HG02678 (cell line): ENCODE results near the gene EIF2B4.
A peak's percentile ranks its signal among the peaks of the same experiment; 100 is the strongest.
"Not testable (repeated sequence)": the region's sequence is repeated elsewhere in the genome, so short reads cannot be mapped to it uniquely, and the experiment has no call there.

Source experiments
- ATAC-seq: cut with Tn5 transposase; IDR thresholded peaks from one replicate; pipeline ENCODE4 v1.9.1; 2021; ENCODE audit warnings: mild to moderate bottlenecking, moderate library complexity; ENCODE audit not compliant: unreplicated experiment

Gene EIF2B4

DNA sequence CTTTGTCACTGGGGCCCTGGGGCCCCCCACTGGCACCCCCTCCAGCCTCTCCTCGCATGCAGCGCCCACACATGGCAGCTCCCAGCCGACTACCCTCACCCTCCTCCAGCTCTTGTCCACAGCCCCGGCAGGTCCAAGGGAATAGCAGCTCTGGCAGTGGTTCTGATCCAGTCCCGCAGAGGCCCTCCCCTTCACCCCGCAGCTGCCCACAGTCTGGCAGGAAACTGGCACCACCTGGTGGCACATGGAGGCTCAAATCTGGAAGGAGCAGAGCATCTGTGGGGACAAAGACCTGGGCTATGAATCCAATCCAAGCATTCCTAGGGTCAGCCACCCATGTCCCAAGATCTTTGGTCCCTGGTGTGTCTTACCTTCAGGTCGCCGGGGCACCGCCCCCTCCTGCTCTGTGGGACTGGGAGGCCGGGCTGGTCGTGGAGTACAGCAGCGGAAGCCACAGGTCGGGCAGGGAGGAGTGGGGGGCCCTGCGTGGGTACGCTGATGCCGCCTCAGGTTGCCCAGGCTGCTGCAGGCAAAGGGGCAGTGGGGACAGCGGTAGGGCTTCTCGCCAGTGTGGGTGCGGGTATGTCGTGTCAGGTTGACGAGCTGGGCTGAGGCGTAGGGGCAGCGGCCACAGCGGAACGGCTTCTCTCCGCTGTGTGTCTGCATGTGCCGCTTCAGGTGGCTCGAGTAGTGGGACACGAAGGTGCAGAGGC lies 8.1 kb upstream of the EIF2B4 start:
- ATAC-seq = no peak

DNA sequence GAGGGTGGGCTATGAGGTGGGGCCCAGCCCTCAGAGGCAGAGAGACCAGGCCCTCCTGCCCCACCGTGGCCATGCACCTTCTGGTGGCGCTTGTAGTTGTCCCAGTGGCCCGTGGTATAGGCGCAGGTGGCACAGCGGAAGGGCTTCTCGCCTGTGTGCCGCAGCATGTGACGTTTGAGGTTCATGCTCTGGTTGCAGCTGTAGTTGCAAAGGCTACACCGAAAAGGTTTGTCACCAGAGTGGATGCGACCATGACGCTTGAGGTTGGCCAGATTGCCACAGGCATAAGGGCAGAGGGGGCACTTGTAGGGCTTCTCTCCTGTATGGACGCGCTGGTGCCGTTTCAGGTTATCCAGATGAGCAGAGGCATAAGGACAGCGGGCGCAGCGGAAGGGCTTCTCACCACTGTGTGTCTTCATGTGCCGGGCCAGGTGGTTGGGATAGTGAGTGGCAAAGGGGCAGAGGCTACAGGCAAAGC lies 7.5 kb upstream of the EIF2B4 start:
- ATAC-seq = no peak

DNA sequence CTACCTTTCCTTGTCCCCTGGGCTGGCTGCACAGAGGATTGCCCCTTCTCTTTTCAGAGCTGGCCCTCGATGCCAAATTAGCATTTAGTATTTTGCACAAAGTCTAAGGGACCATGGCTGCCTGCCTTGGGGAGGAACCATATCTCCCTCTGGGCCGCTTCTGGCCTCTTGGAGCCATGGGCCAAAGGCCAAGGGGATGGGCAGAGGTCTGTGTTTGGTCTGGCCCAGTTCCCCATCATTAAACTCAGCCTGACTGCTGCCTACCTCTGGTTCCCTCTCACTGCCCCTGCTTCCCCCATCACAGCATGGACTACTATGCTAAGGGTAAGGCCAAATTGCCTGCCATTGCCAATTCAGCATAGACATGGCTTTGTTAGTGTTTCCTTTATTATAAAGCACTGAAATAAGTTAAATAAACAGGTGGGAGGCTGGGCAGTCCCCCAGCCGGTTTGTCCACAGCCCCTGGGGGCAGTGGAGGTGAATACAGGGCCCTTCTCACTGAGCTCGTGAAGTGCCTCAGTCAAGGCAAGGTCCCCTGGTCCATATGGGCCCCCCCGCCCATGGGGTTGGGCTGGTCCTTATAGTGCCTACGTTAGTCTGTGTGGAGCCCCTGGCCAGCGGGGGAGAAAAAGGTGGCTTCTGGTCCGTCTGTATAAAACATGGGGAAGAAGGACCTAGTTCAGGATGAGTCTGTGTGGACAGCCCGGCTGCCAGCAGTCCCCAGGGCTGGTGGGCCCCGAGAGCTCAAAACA lies 6.9 kb upstream of the EIF2B4 start:
- ATAC-seq = no peak

DNA sequence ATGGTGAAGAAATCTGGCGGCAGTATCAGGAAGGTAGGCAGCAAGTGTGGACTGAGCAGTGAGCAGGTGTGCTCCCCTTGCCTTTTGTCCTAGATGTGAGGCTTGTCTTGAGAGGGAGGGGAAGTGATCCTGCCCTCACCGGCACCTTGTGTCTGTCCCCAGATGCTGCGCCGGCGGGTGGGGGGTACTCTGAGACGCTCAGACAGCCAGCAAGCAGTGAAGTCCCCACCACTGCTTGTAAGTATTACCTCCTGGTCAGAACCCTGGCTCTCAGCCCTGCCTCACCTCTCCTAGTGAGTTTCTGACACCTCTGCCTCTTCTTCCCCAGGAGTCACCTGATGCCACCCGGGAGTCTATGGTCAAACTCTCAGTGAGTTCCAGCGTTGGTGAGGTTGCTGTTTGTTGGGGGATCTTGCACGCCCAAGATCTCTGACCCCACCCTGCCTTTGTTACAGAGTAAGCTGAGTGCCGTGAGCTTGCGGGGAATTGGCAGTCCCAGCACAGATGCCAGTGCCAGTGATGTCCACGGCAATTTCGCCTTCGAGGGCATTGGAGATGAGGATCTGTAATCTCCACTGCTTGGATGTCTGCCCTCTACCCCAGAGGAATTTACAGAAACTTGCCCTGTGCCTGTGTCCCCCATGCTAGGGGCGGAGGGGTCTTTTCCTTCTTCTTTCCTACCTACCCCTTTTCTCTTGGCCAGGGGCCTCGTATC lies 6.2 kb upstream of the EIF2B4 start:
- no peak for ATAC-seq

DNA sequence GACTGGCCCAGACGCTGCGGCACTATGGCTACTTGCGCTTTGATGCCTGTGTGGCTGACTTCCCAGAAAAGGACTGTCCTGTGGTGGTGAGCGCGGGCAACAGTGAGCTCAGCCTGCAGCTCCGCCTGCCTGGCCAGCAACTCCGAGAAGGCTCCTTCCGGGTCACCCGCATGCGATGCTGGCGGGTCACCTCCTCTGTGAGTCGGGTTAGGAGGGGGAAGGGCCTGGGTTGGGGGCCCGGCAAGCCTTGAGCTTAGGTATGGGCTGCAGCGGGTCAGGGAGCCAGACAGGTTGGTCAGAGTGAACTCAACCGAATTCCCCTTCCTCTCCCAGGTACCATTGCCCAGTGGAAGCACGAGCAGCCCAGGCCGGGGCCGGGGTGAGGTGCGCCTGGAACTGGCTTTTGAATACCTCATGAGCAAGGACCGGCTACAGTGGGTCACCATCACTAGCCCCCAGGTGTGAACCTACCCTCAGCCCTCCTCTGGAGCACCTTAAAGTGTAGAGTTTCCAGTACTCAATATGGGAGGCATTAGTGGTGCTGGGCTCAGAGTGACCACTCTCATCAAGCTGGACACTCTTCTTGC lies 5.5 kb upstream of the EIF2B4 start:
- ATAC-seq = no peak

DNA sequence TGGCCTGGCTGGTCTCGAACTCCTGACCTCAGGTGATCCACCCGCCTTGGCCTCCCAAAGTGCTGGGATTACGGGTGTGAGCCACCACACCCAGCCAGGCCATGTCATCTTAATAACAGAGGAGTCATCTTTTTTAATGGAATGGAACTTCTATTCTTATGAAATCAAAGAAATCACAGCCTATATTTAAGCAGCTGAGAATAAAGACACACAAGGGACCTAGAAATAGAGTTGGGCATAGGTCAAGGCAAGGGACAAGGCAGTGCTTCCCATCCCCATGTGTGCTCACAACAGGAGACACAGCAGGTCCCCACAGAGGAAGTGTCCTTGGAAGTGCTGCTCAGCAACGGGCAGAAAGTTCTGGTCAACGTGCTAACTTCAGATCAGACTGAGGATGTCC lies 3.4 kb upstream of the EIF2B4 start:
- no peak for ATAC-seq

DNA sequence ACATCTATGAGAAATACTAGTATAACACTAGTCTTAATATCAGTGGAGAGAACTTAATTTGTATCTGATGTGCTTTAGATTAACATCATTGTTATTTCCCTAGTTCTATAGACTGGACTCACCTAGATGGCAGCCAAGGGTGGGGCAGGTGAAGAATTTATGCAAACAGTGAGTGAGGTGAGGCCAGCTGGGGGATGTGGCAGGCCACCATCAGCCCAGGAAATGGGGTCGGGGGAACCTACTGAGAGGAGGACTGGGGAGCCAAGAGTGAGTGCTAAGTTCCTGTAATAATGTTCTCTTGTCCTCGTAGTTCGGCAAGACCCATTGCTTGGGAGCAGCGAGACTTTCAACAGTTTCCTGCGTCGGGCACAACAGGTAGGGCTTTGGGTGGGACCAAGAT lies 2.8 kb upstream of the EIF2B4 start:
- no peak for ATAC-seq

DNA sequence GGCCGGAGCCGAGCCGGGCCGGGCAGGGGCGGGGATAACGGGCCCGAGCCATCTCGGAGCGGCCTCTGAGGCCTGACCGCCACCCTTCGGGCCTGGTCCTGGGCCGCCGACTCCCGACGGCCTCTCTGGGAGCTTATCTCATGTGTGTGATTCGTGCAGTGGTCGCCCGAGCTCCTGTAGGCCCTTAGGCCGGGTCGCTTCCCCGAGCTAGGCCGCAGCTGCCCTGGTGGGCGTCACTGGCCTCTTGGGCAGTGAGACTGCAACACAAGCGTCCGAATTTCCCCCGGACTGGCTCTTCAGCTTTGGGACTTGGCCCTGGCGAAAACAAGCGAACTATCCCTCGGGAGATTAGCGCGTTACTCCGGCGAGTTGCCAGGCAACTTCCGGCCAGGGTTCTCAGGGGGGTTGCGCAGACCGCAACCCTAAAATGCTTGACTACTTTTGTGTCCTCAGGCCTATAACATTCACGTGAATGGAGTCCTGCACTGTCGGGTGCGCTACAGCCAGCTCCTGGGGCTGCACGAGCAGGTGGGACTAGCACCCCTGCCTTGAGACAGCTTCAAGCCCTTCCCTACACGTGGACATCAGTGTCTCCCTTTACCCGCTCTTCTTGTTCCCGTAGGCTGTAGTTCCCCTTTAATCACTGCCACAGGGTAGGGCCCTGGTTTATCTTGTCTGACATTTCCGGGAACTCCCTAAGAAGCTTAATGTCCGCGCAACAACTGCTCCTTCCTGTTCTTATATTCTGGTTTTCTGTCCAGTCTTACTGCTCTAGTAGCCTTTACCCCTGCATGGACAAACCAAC lies 880 bp upstream of the EIF2B4 start:
- peak; percentile 25 for ATAC-seq

DNA sequence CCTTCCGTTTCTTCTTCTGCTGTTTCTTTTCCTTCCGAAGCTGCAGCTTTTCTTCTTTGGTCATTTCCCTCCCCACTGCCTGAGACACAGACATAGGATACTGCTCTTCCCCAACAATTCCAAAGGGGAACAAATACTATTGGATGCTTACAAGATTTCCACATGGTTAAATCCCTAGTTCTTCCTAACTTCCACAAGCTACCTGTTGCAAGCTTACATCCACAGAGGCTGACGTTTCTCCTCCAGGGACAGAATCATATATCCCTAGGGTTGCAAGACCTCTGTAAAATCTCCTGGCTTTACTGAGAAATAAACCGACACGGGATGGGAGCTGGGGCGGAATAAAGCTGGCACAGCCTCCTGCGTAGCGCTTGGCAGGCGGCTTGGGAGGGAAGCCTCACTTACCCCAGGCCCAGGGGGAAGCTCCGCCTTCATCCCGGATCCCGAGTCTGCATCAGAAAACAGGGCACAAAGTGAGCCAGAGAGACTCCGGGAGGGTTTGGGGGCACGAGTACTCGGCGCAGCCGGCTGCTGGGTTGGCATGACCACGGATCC lies 590 bp downstream of the EIF2B4 start:
- peak; percentile 4 for ATAC-seq

DNA sequence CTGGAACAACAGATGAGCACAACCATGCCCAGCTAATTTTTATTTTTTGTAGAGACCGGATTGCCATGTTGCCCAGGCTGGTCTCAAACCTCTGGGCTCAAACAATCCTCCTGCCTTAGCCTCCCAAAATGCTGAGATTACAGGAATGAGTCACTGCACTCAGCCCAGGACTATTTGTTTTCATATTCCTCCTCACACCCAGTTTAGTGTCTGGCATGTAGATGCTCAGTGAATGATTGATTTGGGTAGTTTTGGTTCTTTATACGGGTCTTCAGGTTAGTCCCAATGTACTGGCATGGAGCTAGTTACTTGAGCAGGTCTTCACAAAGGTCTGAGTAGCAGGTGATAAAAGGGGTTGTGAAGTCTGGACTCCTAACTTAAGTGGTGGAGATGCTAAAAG lies 6.2 kb downstream of the EIF2B4 start:
- no peak for ATAC-seq

DNA sequence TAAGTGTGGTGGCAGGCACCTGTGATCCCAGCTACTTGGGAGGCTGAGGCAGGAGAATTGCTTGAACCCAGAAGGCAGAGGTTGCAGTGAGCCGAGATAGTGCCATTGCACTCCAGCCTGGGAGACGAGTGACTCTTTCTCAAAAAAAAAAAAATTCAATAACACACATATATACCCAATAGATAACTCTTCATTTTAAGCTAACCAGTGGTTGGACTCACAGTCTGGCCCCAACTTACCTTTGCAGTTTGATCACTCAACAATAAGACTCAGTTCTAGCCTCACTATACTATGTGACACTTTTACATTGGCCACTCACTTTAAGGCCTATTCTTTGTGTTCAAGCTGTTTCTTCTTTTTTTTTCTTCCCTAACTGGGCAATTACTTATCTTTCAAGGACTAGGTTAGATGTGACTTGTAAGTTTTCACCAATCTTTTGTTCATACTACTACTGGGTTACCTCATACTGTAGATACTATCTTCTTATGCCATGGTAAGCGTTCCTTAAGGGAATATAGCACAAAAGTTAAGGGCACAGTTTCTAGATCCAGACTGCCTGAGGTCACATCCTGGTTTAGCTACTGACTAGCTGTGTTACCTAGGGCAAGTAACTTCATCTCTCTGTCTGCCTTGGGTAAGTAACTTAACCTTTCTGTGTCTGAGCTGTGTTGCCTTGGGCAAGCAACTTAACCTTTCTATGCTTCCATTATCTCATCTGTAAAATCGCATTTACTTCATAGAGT lies 7.3 kb downstream of the EIF2B4 start:
- ATAC-seq = no peak

DNA sequence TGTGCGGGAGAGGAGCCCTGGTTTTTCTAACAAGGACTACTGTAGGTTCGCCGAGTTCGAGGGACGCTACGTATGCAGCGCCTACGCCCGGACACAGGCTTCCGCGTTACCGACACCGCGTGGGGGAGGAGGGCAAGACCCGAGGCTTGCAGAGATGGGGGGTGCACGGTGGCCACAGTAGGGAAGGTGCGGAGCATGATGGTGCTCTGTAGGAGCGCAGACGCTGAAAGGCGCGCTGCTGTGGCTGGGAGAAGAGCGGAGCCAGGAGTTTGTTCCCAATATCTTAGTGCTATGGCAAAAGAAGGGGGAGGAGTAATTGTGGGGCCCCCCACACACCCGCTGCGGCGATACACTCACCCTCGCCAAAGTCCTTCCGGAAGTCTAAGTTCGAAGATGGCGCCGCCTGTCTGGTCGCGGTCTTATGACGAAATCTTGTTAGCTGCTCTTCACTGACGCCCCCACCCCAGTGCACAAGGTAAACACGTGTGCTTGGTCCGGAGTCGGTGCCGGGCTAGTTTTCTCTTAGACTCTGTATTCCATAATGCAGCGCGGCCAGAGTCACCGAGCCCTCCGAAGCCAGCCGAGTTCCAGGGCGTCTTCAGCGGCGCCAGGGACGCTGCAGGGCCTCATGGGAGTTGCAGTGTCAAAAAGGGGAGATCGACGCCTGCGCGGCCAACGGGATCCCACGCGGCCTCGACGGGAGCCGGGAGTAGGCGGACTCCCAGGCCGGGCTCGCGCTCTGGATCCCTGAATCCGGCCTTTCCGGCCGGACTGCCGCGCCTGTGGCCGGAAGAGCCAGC lies 13.6 kb downstream of the EIF2B4 start, which contains the start of gene GTF3C2:
GTF3C2 (minus strand) TSS at position 383 of the 800 bp plus-strand sequence. CDS start 13,210 bp downstream, outside the sequence.
- ATAC-seq = peak; percentile 88

DNA sequence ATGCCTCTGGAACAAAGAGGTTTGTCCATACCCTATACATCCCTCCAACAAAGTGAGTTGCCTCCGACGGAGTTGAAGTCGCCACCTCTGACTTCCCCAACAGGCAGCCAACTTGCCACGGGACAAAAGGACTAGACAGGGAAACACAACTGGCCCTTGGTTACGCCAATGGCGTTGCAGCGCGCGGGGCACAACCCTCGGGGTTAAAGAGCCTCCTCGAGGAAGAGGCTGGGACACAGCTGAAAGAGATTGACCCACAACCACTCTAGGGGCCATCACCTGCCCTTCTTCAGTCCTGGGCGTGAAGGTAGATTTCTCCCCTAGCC lies 14.1 kb downstream of the EIF2B4 start:
- peak; percentile 26 for ATAC-seq

DNA sequence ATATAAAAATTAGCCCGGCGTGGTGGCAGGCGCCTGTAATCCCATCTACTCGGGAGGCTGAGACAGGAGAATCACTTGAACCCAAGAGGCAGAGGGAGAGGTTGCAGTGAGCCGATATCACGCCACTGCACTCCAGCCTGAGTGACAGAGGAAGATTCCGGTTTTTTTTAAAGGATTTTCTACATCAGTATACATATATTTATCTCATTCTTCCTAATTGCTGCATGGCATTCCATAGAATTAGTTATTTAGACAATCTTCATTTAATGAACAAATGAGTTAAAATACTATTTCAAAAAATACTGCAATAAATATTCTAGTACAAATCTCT lies 15.6 kb downstream of the EIF2B4 start:
- ATAC-seq = no peak

DNA sequence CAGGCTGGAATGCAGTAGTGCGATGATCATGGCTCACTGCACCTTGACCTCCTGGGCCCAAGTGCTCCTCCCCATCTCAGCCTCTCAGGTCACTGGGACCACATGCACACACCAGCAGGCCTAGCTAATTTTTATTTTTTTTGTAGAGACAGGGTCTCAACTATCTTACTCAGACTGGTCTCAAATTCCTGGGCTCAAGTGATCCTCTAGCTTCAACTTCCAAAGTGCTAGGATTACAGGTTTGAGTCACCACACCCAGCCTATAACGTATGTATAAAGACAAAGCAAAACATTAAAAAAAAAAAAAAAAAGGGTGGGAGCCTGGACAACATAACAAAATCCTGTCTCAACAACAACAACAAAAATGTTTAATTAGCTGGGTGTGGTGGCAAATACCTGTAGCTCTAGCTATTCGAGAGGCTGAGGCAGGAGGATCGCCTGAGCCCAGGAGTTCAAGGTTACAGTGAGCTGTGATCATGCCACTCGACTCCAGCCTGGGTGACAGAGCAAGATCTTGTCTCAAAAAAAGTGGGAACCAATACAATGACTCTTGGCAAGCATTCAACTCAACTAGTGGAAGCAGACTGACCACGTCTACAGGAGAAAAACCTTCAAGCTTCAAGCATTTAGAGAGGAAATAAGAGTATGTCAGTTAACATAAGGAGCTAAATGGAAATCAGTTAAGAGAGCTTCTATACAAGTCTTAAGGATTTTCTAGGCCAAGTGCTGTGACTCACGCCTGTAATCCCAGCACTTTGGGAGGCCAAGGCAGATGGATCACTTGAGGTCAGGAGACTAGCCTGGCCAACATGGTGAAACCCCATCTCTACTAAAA lies 16.2 kb downstream of the EIF2B4 start:
- no peak for ATAC-seq

DNA sequence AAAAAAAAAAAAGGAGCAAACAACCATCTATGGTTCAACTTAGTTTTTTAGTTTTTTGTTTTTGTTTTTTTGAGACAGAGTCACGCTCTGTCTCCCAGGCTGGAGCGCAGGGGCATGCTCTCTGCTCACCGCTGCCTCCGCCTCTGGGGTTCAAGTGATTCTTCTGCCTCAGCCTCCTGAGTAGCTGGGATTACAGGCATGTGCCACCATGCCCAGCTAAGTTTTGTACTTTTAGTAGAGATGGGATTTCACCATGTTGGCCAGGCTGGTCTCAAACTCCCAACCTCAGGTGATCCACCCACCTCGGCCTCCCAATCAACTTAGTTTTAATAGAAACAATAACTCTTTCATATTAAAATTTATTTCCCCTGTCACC lies 16.8 kb downstream of the EIF2B4 start:
- not testable (repeated sequence) for ATAC-seq

DNA sequence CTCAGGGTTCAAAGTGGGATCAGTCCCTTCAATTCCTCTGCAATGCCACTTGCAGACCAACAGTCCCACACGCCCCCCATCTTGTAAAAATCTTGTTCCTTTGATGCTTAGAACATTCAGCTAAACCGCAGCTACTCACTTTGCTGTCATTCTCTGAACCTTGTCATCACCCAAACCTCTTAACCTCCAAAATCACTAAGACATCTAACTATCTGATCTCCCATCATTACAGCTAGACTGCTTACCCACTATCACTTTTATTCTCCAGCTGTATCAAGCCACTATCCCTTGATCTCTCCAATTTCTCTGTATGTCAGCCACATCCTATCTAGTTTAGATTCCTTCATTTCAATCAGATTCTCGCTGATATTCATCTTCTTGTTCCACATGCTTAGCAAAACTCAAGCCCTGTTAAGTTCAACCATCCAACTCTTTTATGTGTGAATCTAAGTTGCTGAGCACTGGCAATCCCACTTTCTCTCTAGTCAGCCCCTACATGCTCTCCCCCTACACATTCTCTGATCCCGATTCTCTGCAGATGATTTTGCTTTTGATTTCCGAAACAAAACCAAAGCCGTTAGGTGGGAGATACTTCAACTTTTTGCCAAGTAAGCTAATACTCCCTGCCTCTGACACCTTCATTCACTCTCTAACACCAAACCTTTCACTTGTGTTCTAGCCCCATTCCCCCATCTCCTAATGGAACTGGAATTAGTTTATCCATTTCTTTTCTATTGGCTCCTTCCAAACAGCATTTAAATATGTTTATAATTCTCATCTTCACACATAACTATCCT lies 18.1 kb downstream of the EIF2B4 start:
- ATAC-seq = no peak
